ENCODE measurements around the gene PLA2G6.

Gene PLA2G6

DNA sequence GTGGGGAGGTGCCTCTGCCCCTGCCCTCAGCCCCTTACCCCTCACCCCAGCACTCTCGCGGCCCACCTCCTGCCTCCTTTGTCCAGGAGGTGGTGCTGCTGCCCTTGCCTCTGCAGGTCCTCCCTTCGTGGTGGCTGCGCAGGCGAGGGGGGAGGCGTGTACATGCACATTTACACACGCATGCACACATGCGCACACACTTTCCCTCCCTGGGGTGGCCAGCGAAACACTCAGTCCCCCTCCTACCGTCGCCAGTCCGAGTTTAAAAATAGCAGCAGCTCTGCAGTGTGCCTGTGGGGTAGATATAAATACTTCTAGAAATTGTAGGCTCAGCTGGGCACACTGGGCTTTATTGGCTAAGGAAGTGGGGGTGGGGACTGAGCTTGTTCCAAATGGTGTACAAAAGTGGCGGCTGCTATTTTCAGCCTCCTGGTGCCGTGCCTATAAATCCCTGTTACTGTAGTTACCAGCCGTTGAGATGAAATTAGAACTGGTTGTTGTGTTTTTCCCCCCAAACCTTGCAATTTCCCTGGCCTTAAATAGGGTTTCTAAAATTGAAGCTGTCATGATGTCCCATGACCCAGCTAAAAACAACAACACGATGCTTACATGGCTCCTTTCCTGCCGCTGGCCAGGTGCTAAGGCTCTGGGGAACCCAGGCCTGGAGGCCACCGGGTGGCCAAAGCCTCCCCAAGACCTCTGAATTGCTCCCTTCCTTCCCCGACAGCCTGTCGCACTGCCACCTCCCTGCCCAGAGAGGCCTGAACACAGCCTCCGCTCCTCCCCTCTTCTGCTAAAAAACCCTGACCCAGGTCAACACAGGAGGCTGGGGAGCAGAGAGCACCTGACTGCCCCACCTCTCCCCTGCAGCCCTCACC is 112.0 kb downstream of the PLA2G6 start:
- peak in 11 of 14 donors; percentile 33 to 98 (median 46) for DNase-seq

DNA sequence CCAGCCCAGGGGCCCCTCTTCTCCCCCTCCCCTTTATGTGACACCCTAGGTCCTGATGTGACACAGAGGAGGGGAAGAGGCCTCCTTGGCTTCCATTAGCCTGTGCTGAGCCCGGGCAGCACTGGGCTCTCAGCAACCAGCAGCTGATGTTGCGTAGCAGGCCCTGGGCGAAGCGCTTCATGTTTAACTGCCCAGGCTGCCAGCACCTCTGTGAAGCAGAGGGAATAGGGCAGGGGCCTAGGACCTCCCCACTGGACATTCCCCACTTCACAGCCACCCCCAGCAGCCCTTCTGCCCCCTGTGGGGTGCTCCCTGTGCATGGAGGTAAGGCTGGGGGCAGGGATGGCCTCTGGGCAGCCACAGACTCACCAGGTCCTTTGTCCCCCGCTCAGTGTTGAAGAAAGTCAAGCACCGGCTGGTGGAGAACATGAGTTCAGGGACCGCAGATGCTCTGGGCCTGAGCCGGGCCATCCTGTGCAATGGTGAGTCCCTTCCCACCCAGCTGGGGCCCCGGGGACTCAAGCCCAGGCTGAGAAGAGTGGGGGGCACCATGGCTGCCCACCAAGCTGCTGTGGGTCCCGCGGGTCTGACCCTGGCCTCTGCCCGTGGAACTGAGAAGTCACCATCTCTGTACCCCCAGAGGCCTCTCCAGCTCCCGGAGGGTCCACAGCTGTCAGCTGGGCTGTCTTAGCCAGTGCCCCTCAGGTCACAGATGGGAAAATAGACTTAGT is 112.8 kb downstream of the PLA2G6 start:
- no peak for DNase-seq

DNA sequence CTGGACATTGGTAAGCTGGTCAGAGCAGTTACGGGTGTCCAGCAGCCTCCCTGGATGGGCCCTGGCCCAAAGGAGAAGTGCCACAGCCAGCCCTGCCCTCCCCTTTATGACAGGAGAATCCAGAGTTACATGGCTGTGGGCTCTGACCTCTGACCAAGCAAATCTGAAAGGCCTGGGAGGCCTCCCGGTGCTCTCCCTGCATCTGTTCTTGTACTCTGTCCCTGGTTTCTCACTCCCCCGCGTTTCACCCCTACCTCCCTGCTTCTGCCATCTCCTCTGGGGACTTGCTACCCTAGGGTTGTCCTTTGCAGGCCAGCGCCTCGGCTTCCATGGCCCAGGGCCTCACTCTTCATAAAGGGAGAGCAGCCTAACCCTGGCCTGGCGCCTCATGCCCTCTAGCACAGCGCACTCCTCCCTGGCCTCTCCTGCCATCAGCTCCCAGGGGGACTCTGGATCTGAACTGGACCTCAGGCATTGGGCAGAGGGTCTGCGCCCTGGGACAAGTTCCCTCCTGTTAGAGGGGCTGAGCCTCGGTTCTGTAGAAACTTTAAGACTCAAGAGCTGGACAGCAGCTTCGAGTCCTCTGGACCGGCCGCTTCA is 113.8 kb downstream of the PLA2G6 start:
- no peak for DNase-seq

DNA sequence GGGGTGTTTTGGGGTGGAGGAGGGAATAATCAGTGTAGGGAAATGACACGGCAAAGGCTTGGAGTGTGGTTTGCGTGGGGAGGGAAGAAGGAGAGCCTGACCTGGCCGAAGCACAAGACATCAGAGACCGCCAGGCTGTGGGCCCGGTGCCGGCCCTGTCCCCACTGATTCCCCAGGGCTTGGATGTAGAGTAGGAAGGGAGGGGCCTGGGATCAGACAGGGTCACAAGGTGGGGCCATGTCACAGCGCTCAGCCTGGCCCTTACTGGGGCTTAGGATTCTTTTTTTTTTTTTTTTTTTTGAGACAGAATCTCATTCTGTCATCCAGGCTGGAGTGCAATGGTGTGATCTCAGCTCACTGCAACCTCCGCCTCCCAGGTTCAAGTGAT is 114.6 kb downstream of the PLA2G6 start:
- DNase-seq: no peak

DNA sequence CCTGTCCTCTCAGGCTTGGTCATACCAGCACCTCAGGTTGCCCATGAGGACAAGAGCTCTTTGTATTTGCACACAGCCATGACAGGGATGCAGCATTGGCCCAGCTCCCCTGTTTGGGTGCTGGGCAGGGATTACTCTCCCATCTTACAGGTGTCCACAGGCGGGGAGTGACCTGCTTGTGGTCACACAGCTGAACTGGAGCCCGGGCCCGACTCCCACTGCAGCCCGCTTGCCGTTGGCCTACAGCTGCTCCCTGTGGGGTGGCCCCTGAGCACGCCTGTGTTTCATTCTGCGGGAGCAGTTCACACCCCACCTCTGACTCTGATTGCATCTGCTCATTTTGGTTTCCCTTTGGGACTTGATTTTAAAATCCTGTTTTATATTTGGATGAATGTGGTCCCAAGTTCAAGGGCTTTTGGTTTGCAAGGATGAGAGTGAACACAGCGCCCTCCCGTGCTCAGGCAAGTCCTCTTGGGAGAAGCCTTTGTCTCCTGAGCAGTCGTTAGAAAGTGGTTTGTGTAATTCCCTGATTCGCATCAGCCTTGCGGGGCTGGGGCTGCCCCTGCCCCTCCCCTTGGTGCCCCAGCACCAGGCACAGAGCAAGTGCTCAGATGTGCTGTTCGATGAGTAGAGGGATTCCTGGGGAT is 115.1 kb downstream of the PLA2G6 start:
- DNase-seq: no peak

DNA sequence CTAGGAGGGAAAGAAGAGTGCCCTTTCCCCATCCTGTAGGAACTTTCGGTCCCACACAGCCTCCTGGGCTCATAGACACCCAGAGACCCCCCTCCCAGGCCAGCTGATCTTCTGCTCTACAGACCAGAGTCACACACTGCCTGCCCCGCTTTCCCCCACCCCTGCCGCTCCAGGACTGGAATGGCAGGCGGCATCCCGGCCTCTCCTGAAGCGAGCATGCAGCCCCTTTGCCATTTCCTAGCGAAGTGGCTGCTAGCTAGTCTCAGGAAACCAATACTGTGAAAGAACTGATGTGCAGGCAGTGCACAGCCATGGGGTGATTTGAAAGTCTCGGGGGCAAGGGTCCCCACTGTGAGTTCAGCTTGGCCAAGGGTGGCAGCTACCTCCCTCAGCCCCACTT is 116.1 kb downstream of the PLA2G6 start:
- DNase-seq: no peak

DNA sequence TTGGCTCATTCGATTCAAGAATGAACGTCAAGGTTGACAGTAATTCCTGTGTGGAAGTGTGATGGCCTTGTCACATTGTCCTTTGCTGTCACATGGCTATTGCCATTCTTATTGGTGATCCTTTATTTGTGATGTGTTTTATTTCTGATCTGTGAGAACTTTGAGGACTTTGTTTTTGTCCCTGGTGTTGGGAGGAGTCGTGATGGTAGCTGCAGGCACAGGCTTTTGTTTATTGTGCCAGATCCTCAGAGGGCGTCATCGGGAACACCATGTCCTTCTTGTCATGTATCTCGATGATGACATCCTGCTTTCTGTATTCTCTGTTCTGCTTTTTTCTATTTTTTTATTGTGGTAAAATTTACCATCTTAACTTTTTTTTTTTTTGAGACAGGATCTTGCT is 118.8 kb downstream of the PLA2G6 start:
- DNase-seq: peak in 6 of 14 donors; percentile 10 to 38 (median 29)

All from C1 segment of cervical spinal cord (tissue), 14 donors.